Endodermal cell (in vitro differentiated cells): ENCODE data around the gene TRIM15. TPM values are rescaled to one million over a fixed set of nuclear protein-coding genes. Genes with fewer than 3 reads are reported as not detected.
A peak's percentile ranks its signal among the peaks of the same experiment; 100 is the strongest.

ENCODE experiments used
- DNase-seq: peaks from one replicate; pipeline ENCODE4 v3.0.0-alpha.2; 2017
- H3K27ac ChIP-seq: 2 replicates; pipeline ENCODE4 v1.5.1; 2013; ENCODE audit warnings: mild to moderate bottlenecking, low read depth, low read length, moderate library complexity
- H3K27me3 ChIP-seq: 2 replicates; pipeline ENCODE4 v1.6.1; 2013; ENCODE audit warnings: mild to moderate bottlenecking, low read length, moderate library complexity; ENCODE audit not compliant: insufficient read depth, control insufficient read depth, poor library complexity, severe bottlenecking
- H3K36me3 ChIP-seq: 2 replicates; pipeline ENCODE4 v1.7.0; 2013; ENCODE audit warnings: mild to moderate bottlenecking, low read length, moderate library complexity; ENCODE audit not compliant: control insufficient read depth, insufficient read depth
- H3K4me1 ChIP-seq: one replicate; pipeline ENCODE4 v1.7.0; 2013; ENCODE audit warnings: low read length; ENCODE audit not compliant: control insufficient read depth, insufficient read depth
- H3K4me3 ChIP-seq: 2 replicates; pipeline ENCODE4 v1.5.1; 2013; ENCODE audit warnings: mild to moderate bottlenecking, low read length, moderate library complexity
- H3K9ac ChIP-seq: 2 replicates; pipeline ENCODE4 v1.6.1; 2013; ENCODE audit warnings: mild to moderate bottlenecking, low read length, moderate library complexity; ENCODE audit not compliant: poor library complexity, severe bottlenecking; ENCODE audit errors: extremely low read depth
- H3K9me3 ChIP-seq: 2 replicates; pipeline ENCODE4 v1.6.1; 2013; ENCODE audit warnings: mild to moderate bottlenecking, low read length, moderate library complexity; ENCODE audit not compliant: control insufficient read depth
- H3K27ac Mint-ChIP-seq: 2 replicates; pipeline ENCODE4 v1.8.0; 2020; ENCODE audit warnings: mixed read lengths
- H3K27me3 Mint-ChIP-seq: 2 replicates; pipeline ENCODE4 v1.8.0; 2021; ENCODE audit warnings: mild to moderate bottlenecking, mixed read lengths; ENCODE audit not compliant: insufficient read depth
- H3K36me3 Mint-ChIP-seq: 2 replicates; pipeline ENCODE4 v1.8.0; 2020; ENCODE audit warnings: low read depth, mixed read lengths
- H3K4me1 Mint-ChIP-seq: 2 replicates; pipeline ENCODE4 v1.8.0; 2020; ENCODE audit warnings: mixed read lengths
- H3K4me3 Mint-ChIP-seq: 2 replicates; pipeline ENCODE4 v1.8.0; 2020; ENCODE audit warnings: mild to moderate bottlenecking, moderate library complexity, mixed read lengths
- H3K9me3 Mint-ChIP-seq: 2 replicates; pipeline ENCODE4 v1.8.0; 2020; ENCODE audit warnings: mild to moderate bottlenecking, mixed read lengths
- WGBS, 2 experiments: methylation state at CpG; one replicate each; pipeline versions ENCODE4 v1.1.5 to v1.1.7; 2013; ENCODE audit warnings: missing lambda C conversion rate in 2 of 2, mixed read lengths in 1 of 2; ENCODE audit not compliant: insufficient coverage in 1 of 2, insufficient read length in 1 of 2; 5-methylcytosine and 5-hydroxymethylcytosine counted together
- total RNA-seq, 2 donors: library from RNA; stranded (reverse); fragmentation: NEBNext Ultra II Directional in 1 of 2; extraction: Animal tissue kit (Norgen Biotek cat#: 25700) in 1 of 2; gene quantifications; 2 replicates in 1 of 2; 3 replicates in 1 of 2; pipeline ENCODE4 v1.2.1, GENCODE V29; 2021
- TF ChIP-seq, protein P1 (sequence below): fragments of 200-600 bp; sonication (generic); conservative IDR thresholded peaks from 2 replicates; pipeline ENCODE4 v1.5.0; 2021; ENCODE audit warnings: antibody characterized with exemption, mild to moderate bottlenecking

TRIM15 gene
- total RNA-seq, 2 donors from 2014 or later: not detected

- H3K9ac ChIP-seq: no peak overlapping the region
- Mint-ChIP-seq H3K27ac (no peak overlapping the region), H3K36me3 (peaks cover 56% of the 10 kb centered on the region), H3K9me3 (no peaks in the 10 kb centered on the region), H3K27me3 (no peaks in the 10 kb centered on the region), H3K4me3 (no peak overlapping the region), H3K4me1 (peaks cover 6% of the 10 kb centered on the region)
- H3K36me3 ChIP-seq: peaks cover 79% of the 10 kb centered on the region
- WGBS, 2 experiments: 93 to 98% methylated on average over 23 to 34 of the region's 34 CpGs
- TF ChIP-seq, protein P1, sequence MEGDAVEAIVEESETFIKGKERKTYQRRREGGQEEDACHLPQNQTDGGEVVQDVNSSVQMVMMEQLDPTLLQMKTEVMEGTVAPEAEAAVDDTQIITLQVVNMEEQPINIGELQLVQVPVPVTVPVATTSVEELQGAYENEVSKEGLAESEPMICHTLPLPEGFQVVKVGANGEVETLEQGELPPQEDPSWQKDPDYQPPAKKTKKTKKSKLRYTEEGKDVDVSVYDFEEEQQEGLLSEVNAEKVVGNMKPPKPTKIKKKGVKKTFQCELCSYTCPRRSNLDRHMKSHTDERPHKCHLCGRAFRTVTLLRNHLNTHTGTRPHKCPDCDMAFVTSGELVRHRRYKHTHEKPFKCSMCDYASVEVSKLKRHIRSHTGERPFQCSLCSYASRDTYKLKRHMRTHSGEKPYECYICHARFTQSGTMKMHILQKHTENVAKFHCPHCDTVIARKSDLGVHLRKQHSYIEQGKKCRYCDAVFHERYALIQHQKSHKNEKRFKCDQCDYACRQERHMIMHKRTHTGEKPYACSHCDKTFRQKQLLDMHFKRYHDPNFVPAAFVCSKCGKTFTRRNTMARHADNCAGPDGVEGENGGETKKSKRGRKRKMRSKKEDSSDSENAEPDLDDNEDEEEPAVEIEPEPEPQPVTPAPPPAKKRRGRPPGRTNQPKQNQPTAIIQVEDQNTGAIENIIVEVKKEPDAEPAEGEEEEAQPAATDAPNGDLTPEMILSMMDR: no peak
- no peaks in the 10 kb centered on the region for H3K27me3 ChIP-seq
- H3K4me1 ChIP-seq: peaks cover 5% of the 10 kb centered on the region
- no peak for DNase-seq
- no peak overlapping the region for H3K4me3 ChIP-seq
- H3K27ac ChIP-seq: no peak overlapping the region
- H3K9me3 ChIP-seq: no peaks in the 10 kb centered on the region
Measured at GRCh38 chr6:30198166-30199084, 35.1 kb downstream of the TRIM15 start.

GRCh38 chr6:30200551-30201281, 37.4 kb downstream of the TRIM15 start:
- no peak overlapping the region for H3K4me3 ChIP-seq
- no peaks in the 10 kb centered on the region for H3K9me3 ChIP-seq
- Mint-ChIP-seq H3K4me3 (no peak overlapping the region), H3K36me3 (peaks cover 49% of the 10 kb centered on the region), H3K9me3 (no peaks in the 10 kb centered on the region), H3K4me1 (peaks cover 11% of the 10 kb centered on the region), H3K27me3 (no peaks in the 10 kb centered on the region), H3K27ac (peak overlapping the region; percentile 44)
- 95 to 97% methylated on average over 6 of the region's 6 CpGs for WGBS, 2 experiments
- H3K27ac ChIP-seq: no peak overlapping the region
- H3K27me3 ChIP-seq: no peaks in the 10 kb centered on the region
- H3K36me3 ChIP-seq: peaks cover 64% of the 10 kb centered on the region
- no peak for DNase-seq
- no peak overlapping the region for H3K9ac ChIP-seq
- peaks cover 8% of the 10 kb centered on the region for H3K4me1 ChIP-seq
- TF ChIP-seq, protein P1: no peak

- Histone ChIP-seq H3K4me1 (peaks cover 18% of the 10 kb centered on the region), H3K27ac (no peak overlapping the region), H3K27me3 (no peaks in the 10 kb centered on the region), H3K36me3 (peaks cover 48% of the 10 kb centered on the region), H3K9me3 (no peaks in the 10 kb centered on the region), H3K4me3 (no peak overlapping the region), H3K9ac (no peak overlapping the region)
- H3K9me3 Mint-ChIP-seq: no peaks in the 10 kb centered on the region
- no peaks in the 10 kb centered on the region for H3K27me3 Mint-ChIP-seq
- WGBS, 2 experiments: 80 to 90% methylated on average over 2 to 4 of the region's 4 CpGs
- no peak for DNase-seq
- no peak overlapping the region for H3K27ac Mint-ChIP-seq
- no peak overlapping the region for H3K4me3 Mint-ChIP-seq
- peaks cover 27% of the 10 kb centered on the region for H3K4me1 Mint-ChIP-seq
- H3K36me3 Mint-ChIP-seq: peaks cover 41% of the 10 kb centered on the region
- TF ChIP-seq, protein P1: no peak
Measured at GRCh38 chr6:30202366-30202765, 39.0 kb downstream of the TRIM15 start.
